Skin epidermis (tissue), 12 donors: ENCODE results near the gene AXIN1.
"Not testable (repeated sequence)": the region's sequence is repeated elsewhere in the genome, so short reads cannot be mapped to it uniquely, and the experiment has no call there.

Source experiments
- H3K27ac ChIP-seq, 21 experiments: fragments of 200-600 bp; sonication (generic) in 11 of 21; one replicate each; pipeline ENCODE4 v1.5.0; 2020; ENCODE audit warnings: mild to moderate bottlenecking in 3 of 21, inconsistent platforms in 2 of 21, moderate library complexity in 2 of 21
- H3K4me3 ChIP-seq, 7 experiments: fragments of 200-600 bp; sonication (generic) in 2 of 7; one replicate each; pipeline ENCODE4 v1.5.0; 2020; ENCODE audit warnings: inconsistent platforms in 2 of 7, mild to moderate bottlenecking in 2 of 7, moderate library complexity in 1 of 7

AXIN1 gene

DNA sequence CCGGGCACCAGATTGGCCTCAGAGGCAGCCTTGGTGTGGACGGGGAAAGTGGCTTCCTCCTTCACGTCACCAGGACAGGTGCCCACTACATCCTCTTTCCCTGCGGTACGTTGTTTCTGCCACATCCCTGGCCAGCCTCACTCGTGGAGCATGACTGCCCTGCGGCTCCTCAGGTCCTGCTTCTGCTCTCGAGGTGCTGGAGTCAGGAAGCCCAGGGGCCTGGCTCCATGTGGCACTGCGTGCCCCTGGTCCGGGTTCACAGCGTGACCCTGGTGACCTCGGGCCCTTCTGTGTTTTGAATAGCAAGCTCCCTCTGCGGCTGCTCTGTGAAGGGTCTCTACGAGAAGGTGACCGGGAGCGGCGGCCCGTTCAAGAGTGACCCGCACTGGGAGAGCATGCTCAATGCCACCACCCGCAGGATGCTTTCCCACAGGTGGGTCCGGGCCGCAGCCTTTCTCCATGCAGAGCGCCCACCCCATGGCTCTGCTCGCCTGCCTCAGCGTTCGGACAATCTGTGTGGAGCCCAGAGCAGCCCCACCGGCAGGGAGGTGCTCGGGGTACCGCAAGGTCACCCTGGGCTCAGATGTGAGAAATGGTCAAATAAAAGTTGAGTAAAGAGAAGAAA lies 90.3 kb downstream of the AXIN1 start:
- Histone ChIP-seq H3K4me3 (no peak overlapping the region), H3K27ac (no peak overlapping the region)

GRCh38 chr16:261031-261691 lies 91.4 kb downstream of the AXIN1 start:
- Histone ChIP-seq H3K4me3 (no peak overlapping the region), H3K27ac (no peak overlapping the region)

GRCh38 chr16:260326-260725 lies 92.2 kb downstream of the AXIN1 start:
- no peak overlapping the region for H3K27ac ChIP-seq
- no peak overlapping the region for H3K4me3 ChIP-seq

- Histone ChIP-seq H3K27ac (no peak overlapping the region), H3K4me3 (no peak overlapping the region)
Measured at GRCh38 chr16:259814-260253, 92.7 kb downstream of the AXIN1 start.

DNA sequence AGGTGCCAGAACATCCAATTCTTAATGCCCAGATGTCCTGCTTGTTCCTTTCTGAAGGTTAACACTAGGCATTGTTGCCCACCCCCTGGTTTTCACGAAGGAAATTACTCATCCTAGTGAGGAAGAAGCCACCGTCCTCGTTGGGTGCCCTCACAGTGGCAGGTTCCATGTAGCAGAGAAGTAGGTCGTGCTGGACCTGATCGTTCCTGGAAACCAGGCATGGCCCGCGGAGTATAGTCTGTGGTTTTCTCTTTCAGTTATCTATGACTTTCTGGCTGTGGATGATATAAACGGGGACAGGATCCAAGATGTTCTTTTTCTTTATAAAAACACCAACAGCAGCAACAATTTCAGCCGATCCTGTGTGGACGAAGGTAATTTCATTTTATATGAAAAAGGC lies 93.3 kb downstream of the AXIN1 start:
- Histone ChIP-seq H3K27ac (no peak overlapping the region), H3K4me3 (no peak overlapping the region)

GRCh38 chr16:258091-258490 lies 94.4 kb downstream of the AXIN1 start:
- not testable (repeated sequence) for H3K4me3 ChIP-seq, H3K27ac ChIP-seq

- Histone ChIP-seq H3K4me3 (no peak overlapping the region), H3K27ac (no peak overlapping the region)
Measured at GRCh38 chr16:255183-255582, 97.3 kb downstream of the AXIN1 start.

GRCh38 chr16:254461-254860 lies 98.1 kb downstream of the AXIN1 start:
- Histone ChIP-seq H3K4me3 (no peak overlapping the region), H3K27ac (no peak overlapping the region)

DNA sequence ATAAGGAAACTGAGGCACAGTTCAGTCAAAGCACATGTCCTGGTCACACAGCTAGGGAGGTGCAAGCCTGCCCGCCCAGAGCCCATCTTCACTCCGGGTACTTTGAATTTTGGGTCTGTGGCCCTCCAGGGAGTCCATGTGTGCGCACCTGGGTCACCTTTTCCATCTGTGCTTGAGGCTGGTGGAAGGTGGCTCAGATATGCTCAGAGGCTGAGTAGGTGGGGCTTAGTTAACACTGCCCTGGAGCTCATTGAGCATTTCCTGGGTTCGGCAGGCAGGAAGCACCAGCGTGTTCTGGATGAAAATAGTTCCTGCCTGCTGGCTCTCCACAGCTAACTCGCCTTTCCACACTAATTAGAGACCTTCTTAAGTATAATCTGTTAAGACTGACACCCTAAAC lies 98.7 kb downstream of the AXIN1 start:
- Histone ChIP-seq H3K27ac (no peak overlapping the region), H3K4me3 (no peak overlapping the region)

- H3K4me3 ChIP-seq, result no peak overlapping the region
- peak overlapping the region in 7 of 21 experiments; percentile 10 to 68 (median 35) for H3K27ac ChIP-seq
Measured at GRCh38 chr16:252366-253337, 99.9 kb downstream of the AXIN1 start.

- Histone ChIP-seq H3K4me3 (no peak overlapping the region), H3K27ac (no peak overlapping the region)
Measured at GRCh38 chr16:249431-249830, 103.1 kb downstream of the AXIN1 start.

GRCh38 chr16:247027-247426 lies 105.5 kb downstream of the AXIN1 start:
- Histone ChIP-seq H3K4me3 (no peak overlapping the region), H3K27ac (no peak overlapping the region)

- H3K4me3 ChIP-seq, result no peak overlapping the region
- H3K27ac ChIP-seq, result no peak overlapping the region
Measured at GRCh38 chr16:245105-245504, 107.4 kb downstream of the AXIN1 start.

DNA sequence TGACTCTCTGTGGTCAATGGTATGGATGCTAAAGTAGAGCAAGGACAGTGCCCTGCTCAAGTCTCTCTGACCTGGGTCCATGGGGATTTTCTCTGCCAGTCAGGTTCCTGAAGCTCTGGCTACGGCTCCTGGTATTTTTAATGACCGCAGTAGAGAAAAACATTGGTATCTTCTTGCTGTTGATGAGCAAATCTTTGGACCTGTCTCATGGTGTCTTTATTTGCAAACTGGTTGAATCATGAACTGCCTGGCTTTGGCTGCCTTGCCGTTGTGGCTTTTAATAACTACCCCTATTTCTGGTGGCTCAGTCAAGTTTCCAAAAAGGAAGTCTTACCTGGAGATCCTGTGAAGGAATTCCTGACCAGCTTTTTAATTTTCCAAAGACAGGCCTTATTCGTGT lies 109.2 kb downstream of the AXIN1 start:
- no peak overlapping the region for H3K4me3 ChIP-seq
- H3K27ac ChIP-seq, result no peak overlapping the region

DNA sequence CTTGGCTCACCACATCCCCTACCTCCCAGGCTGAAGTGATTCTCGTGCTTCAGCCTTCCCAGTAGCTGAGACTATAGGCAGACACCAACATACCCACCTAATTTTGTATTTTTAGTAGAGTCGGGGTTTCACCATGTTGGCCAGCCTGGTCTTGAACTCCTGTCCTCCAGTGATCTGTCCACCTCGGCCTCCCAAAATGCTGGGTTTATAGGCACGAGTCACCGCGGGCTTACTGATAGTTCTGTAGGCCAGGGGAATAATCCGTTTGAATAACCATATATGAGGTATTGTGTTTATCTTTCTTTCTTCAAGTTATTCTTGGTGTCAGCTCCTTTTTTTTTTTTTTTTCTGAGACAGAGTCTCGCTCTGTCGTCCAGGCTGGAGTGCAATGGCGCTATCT lies 110.2 kb downstream of the AXIN1 start:
- peak overlapping the region in 1 of 21 experiments; percentile 49 for H3K27ac ChIP-seq
- no peak overlapping the region for H3K4me3 ChIP-seq

DNA sequence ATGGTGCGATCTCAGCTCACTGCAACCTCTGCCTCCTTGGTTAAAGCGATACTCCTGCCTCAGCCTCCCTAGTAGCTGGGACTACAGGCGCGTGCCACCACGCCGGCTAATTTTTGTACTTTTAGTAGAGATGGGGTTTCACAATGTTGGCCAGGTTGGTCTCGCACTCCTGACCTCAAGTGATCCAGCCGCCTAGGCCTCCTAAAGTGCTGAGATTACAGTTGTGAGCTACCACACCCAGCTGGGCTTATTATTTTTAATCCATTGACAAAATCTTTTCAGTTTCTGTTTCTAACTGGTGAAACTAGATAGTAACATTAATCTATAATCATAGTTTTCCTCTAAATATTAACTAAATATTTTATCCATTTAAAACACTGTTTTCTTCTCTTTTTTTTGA lies 112.0 kb downstream of the AXIN1 start:
- no peak overlapping the region for H3K4me3 ChIP-seq
- peak overlapping the region in 3 of 21 experiments; percentile 4 to 49 (median 5) for H3K27ac ChIP-seq

DNA sequence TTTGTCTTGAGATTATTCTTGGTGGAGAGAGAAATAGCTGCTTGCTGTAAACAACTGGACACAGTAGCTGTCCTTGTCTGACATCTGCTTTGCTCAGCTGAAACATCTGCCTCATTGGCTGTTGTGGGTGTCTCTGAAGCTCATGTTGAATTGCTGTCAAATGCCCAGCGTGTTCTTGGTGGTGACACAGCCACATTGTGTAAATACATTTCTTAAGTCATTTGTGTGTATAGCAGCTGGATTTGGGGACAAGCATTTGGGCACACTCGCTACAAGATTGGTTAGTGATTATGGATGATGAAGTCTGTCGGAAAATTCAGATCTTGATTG lies 112.6 kb downstream of the AXIN1 start:
- Histone ChIP-seq H3K4me3 (no peak overlapping the region), H3K27ac (peak overlapping the region in 4 of 21 experiments; percentile 1 to 38 (median 4))
